K562 (cell line): ENCODE results near the gene CHCHD1. TPM values are rescaled to one million over a fixed set of nuclear protein-coding genes. Genes with fewer than 3 reads are reported as not detected.
A peak's percentile ranks its signal among the peaks of the same experiment; 100 is the strongest.

Experiments
- ATAC-seq: fragments of 200-7000 bp; cut with Tn5 transposase; 3 replicates; pipeline ENCODE4 v1.9.1; 2020; ENCODE audit warnings: moderate library complexity
- BruUV-seq: library from RNA; stranded (reverse); fragments of 400-500 nt; replicated peaks from 2 replicates; lab custom pipeline; 2021; lab: Mats Ljungman, UMichigan
- CTCF ChIA-PET: fragments of 300-600 bp; formaldehyde crosslinking; extraction: SDS; loops from one replicate; lab custom pipeline; 2021; ENCODE audit warnings: low intra/inter-chr PET ratio; lab: Yijun Ruan, JAX
- POLR2A ChIA-PET: fragments of 300-600, 350-650 bp; sonication (Branson Sonifier 250); formaldehyde crosslinking; extraction: SDS; loops from one replicate; lab custom pipeline; 2021; ENCODE audit warnings: antibody characterized with exemption, inconsistent platforms; lab: Yijun Ruan, JAX
- DNase-seq, 4 experiments: peaks; one replicate each; pipeline versions ENCODE4 v3.0.0 to v3.0.0-alpha.2; 2011 to 2018; ENCODE audit warnings: low spot score in 3 of 4, mixed read lengths in 3 of 4; ENCODE audit errors: extremely low read depth in 1 of 4
- FAIRE-seq: peaks from 2 replicates; lab custom pipeline; 2011; peaks lifted over from hg19 to GRCh38; lab: Jason Lieb, UNC
- H2AFZ ChIP-seq: 2 replicates; pipeline ENCODE4 v1.6.0; 2011; ENCODE audit warnings: low read depth, low read length, control low read depth, inconsistent platforms
- H3K27ac ChIP-seq: fragments of 200-600 bp; 3 replicates; pipeline ENCODE4 v1.8.0; 2011; ENCODE audit warnings: low read depth, mild to moderate bottlenecking, control low read depth, inconsistent platforms, low read length, moderate library complexity, mixed read lengths; ENCODE audit errors: extremely low read depth
- H3K27me3 ChIP-seq, 2 experiments: fragments of 300-600 bp in 1 of 2; 2 replicates in 1 of 2; 3 replicates in 1 of 2; pipeline versions ENCODE4 v1.6.0 to v1.8.0; 2011; ENCODE audit warnings: inconsistent platforms in 2 of 2, low read length in 2 of 2, mild to moderate bottlenecking in 1 of 2, mixed read lengths in 1 of 2, moderate library complexity in 1 of 2; ENCODE audit not compliant: control insufficient read depth in 2 of 2, insufficient read depth in 2 of 2
- H3K36me3 ChIP-seq: fragments of 300-600 bp; 3 replicates; pipeline ENCODE4 v1.8.0; 2011; ENCODE audit warnings: mild to moderate bottlenecking, low read length, inconsistent platforms; ENCODE audit not compliant: control insufficient read depth, insufficient read depth
- H3K4me1 ChIP-seq, 2 experiments: fragments of 200-600 bp in 1 of 2; replicated peaks in 1 of 2; 2 replicates in 1 of 2; 3 replicates in 1 of 2; pipeline versions ENCODE4 v1.5.1 to v1.8.0; 2011; ENCODE audit warnings: inconsistent platforms in 2 of 2, low read length in 2 of 2, mild to moderate bottlenecking in 1 of 2, mixed read lengths in 1 of 2, moderate library complexity in 1 of 2; ENCODE audit not compliant: control insufficient read depth in 2 of 2, insufficient read depth in 2 of 2
- H3K4me2 ChIP-seq: 2 replicates; pipeline ENCODE4 v1.6.1; 2011; ENCODE audit warnings: low read length, control low read depth, inconsistent platforms, mixed read lengths; ENCODE audit not compliant: insufficient read depth
- H3K4me3 ChIP-seq: fragments of 200-600 bp; sonication (generic), shearing (Covaris generic); 2 replicates; pipeline ENCODE4 v1.5.1; 2016; ENCODE audit warnings: control low read depth, inconsistent platforms
- H3K79me2 ChIP-seq: fragments of 200-600 bp; 3 replicates; pipeline ENCODE4 v1.8.0; 2011; ENCODE audit warnings: low read length, inconsistent platforms; ENCODE audit not compliant: control insufficient read depth, insufficient read depth
- H3K9ac ChIP-seq, 2 experiments: 2 replicates each; pipeline versions ENCODE4 v1.6.0 to v1.6.1; 2011; ENCODE audit warnings: low read depth in 2 of 2, low read length in 2 of 2, control low read depth in 1 of 2, inconsistent platforms in 1 of 2, mild to moderate bottlenecking in 1 of 2, mixed read lengths in 1 of 2; ENCODE audit not compliant: insufficient read depth in 1 of 2
- H3K9me1 ChIP-seq: one replicate; pipeline ENCODE4 v1.6.0; 2011; ENCODE audit warnings: inconsistent platforms, mild to moderate bottlenecking, low read length, moderate library complexity; ENCODE audit not compliant: control insufficient read depth, insufficient read depth
- H3K9me3 ChIP-seq: replicated peaks from 2 replicates; pipeline ENCODE4 v1.5.1; 2011; ENCODE audit warnings: low read depth, low read length, inconsistent platforms; ENCODE audit not compliant: control insufficient read depth, insufficient read depth
- H4K20me1 ChIP-seq: replicated peaks from 2 replicates; pipeline ENCODE4 v1.6.1; 2011; ENCODE audit warnings: low read length, inconsistent platforms, mixed read lengths; ENCODE audit not compliant: control insufficient read depth, insufficient read depth
- ARID2 ChIP-seq: fragments of 450-650 bp; IDR thresholded peaks from 2 replicates; pipeline ENCODE4 v1.6.1; 2017; ENCODE audit warnings: antibody characterized with exemption, mild to moderate bottlenecking
- CBX3 ChIP-seq, 2 experiments: IDR thresholded peaks; 1 replicate in 1 of 2; 2 replicates in 1 of 2; pipeline ENCODE4 v1.6.1; 2012; ENCODE audit warnings: inconsistent platforms in 2 of 2, low read length in 2 of 2, borderline replicate concordance in 1 of 2, control low read depth in 1 of 2
- POLR2G ChIP-seq: fragments of 200-400 bp; formaldehyde crosslinking; IDR thresholded peaks from 2 replicates; pipeline ENCODE4 v1.6.1; 2017; ENCODE audit warnings: low read depth, mild to moderate bottlenecking, antibody characterized with exemption, low read length, moderate library complexity
- RBM22 ChIP-seq: fragments of 200-400 bp; formaldehyde crosslinking; IDR thresholded peaks from 2 replicates; pipeline ENCODE4 v1.6.1; 2018; ENCODE audit warnings: low read length, low read depth; ENCODE audit not compliant: poor library complexity, severe bottlenecking
- SIX5 ChIP-seq, 2 experiments: IDR thresholded peaks; 2 replicates each; pipeline ENCODE4 v1.6.1; 2011; ENCODE audit warnings: low read length in 2 of 2, borderline replicate concordance in 1 of 2, low read depth in 1 of 2, mild to moderate bottlenecking in 1 of 2, moderate library complexity in 1 of 2; ENCODE audit not compliant: insufficient read depth in 1 of 2
- ZNF584 ChIP-seq: fragments of 200-800 bp; sonication (Bioruptor generic); IDR thresholded peaks from 2 replicates; pipeline ENCODE4 v1.6.1; 2016; ENCODE audit warnings: low read depth, mild to moderate bottlenecking, missing genetic modification characterization, missing compliant biosample characterization
- ZNF695 ChIP-seq: fragments of 450-650 bp; formaldehyde crosslinking; IDR thresholded peaks from 2 replicates; pipeline ENCODE4 v1.4.0; 2020; ENCODE audit warnings: mild to moderate bottlenecking, moderate library complexity
- WGBS: fragments of 100-300 bp; shearing (Covaris generic); methylation state at CpG from one replicate; pipeline ENCODE4 v1.1.6; 2016; ENCODE audit warnings: low coverage, mixed read lengths; ENCODE audit not compliant: insufficient coverage; ENCODE audit errors: missing lambda C conversion rate; 5-methylcytosine and 5-hydroxymethylcytosine counted together
- in situ Hi-C: fragments of 300-500 bp; cut with MboI; formaldehyde crosslinking; loops from 4 replicates; pipeline ENCODE4 v1.15.0; 2018; ENCODE audit warnings: inconsistent platforms, mixed read lengths
- intact Hi-C: fragments of 100-400 bp; cut with micrococcal nuclease; formaldehyde crosslinking; loops from 2 replicates; pipeline ENCODE4 v1.14.2; 2022
- polyA plus RNA-seq, 8 experiments: library from polyadenylated mRNA; depleted of rRNA in 4 of 8; stranded (reverse) in 5 of 8; unstranded in 3 of 8; fragments of >200 nt; fragmentation: Nextera tagmentation in 2 of 8; fragmentation: Illumina TruSeq in 1 of 8; extraction: Ambion mirVana in 2 of 8; extraction: Trizol in 1 of 8; gene quantifications; 2 replicates each; pipeline versions ENCODE4 v1.2.1 to v1.2.3, GENCODE V29; 2011 to 2014; ENCODE audit warnings: inconsistent platforms in 1 of 8, missing spikeins in 1 of 8
- total RNA-seq, 7 experiments: library from RNA; depleted of rRNA in 6 of 7; stranded (reverse); fragments of >200 nt in 6 of 7; fragmentation: Illumina TruSeq in 2 of 7; extraction: Trizol in 2 of 7; gene quantifications; 2 replicates each; pipeline versions ENCODE4 v1.2.1 to v1.2.3, GENCODE V29; 2011 to 2021; ENCODE audit warnings: low replicate concordance in 1 of 7
- TF ChIP-seq, protein P1 (sequence below): fragments of 250-450 bp; sonication (Bioruptor Pico); IDR thresholded peaks from 2 replicates; pipeline ENCODE4 v1.9.0; 2021; ENCODE audit warnings: mild to moderate bottlenecking, inconsistent platforms
- TF ChIP-seq, protein P2 (sequence below): fragments of 250-450 bp; sonication (Bioruptor Pico); IDR thresholded peaks from 2 replicates; pipeline ENCODE4 v1.8.0; 2022; ENCODE audit warnings: moderate library complexity, mild to moderate bottlenecking, inconsistent platforms

CHCHD1 gene
- total and polyA plus RNA-seq, 9 of the 15 experiments (the other 6 are each of a cell fraction or from before 2014, with no cell fraction given) = 52.9 to 126 (median 83.4) TPM

DNA sequence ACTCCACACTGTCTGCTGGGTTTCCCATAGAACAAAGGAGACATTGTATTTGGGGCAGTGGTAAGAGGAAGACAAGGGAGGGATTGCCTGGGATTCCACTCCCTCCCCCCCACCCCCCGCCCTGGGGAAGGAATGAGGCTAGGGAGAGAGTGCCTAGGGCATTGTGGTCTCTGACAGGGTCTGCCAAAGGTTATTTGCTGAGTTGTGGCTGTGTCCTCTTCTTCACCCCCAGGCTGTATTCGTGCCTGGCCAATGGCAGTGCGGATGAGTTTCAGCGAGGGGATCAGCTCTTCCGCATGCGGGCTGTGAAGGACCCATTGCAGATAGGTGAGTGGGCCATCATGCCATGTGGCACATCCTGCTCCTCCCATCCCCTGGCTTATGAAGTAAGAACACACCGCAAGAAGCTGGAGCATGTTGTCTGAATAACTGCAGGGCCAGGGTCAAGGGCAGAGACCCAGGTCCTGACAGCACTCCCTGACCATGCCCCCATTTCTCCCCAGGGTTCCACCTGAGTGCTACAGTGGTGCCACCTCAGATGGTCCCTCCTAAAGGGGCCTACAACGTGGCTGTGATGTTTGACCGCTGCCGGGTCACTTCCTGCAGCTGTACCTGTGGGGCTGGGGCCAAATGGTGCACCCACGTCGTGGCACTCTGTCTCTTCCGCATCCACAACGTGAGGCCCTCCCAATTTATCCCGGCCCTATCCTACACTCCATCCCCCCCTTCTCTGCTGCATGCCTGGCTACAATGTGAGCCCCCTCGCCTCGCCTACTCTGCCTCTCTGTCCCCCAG, 7.2 kb downstream of the CHCHD1 start:
- H3K9me3 ChIP-seq = no peaks in the 10 kb centered on the region
- no peak for TF ChIP-seq RBM22
- 0 out of 2 replicates have a peak, but pooled peaks have one; percentile 21 for TF ChIP-seq POLR2G
- in situ Hi-C loops (no loop called here), intact Hi-C loops (loop anchor here (10.0 kb wide), 1 partner anchor 316 kb away; no protein-coding TSS in a partner anchor)
- H3K4me1 ChIP-seq = peaks cover 4 to 20% of the 10 kb centered on the region in 2 experiments; a peak in 3 of 5 replicates
- H2AFZ ChIP-seq = no peak overlapping the region
- FAIRE-seq (no peak), DNase-seq (no peak), ATAC-seq (no peak)
- ChIA-PET POLR2A (interaction anchor here (0.6 to 6.7 kb wide), 7 partner anchors 8 to 771 kb away, joined by 3 to 61 read pairs (median 3); a partner anchor contains a TSS), CTCF (no interaction called here)
- H3K79me2 ChIP-seq = peaks cover 24% of the 10 kb centered on the region
- H3K36me3 ChIP-seq = peaks cover 52% of the 10 kb centered on the region; the same call in 2 of the 3 replicates
- no peak overlapping the region for H3K4me3 ChIP-seq
- H3K27me3 ChIP-seq = no peaks in the 10 kb centered on the region
- H3K4me2 ChIP-seq = no peak overlapping the region
- BruUV-seq = no TSS peak
- WGBS = 81% methylated on average over 13 of the region's 17 CpGs
- H3K27ac ChIP-seq = no peak overlapping the region
- peak overlapping the region in 1 of 2 experiments; percentile 62; a peak in 2 of 4 replicates for H3K9ac ChIP-seq
- no peaks in the 10 kb centered on the region for H3K9me1 ChIP-seq
- H4K20me1 ChIP-seq = no peaks in the 10 kb centered on the region; the same call in 1 of the 2 replicates

DNA sequence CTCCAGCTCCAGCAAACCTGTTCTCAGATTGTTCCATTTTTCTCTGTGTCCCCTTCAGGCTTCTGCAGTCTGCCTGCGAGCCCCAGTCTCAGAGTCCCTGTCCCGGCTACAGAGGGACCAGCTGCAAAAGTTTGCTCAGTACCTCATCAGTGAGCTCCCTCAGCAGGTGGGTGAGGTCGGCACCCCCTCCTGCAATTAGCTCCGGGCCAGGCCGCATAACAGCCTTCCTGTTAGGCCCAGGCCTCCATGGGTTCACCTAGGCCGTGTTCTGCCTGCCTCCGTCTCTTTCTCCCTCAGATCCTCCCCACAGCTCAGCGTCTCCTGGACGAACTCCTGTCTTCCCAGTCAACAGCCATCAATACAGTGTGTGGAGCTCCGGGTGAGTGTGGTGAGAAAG, 7.8 kb downstream of the CHCHD1 start:
- CTCF ChIA-PET = no interaction called here
- Histone ChIP-seq H3K9me1 (no peaks in the 10 kb centered on the region), H3K4me2 (no peak overlapping the region), H3K27me3 (no peaks in the 10 kb centered on the region), H4K20me1 (no peaks in the 10 kb centered on the region; the same call in 1 of the 2 replicates), H3K4me1 (peaks cover 4 to 15% of the 10 kb centered on the region in 2 experiments; a peak in 3 of 5 replicates), H2AFZ (no peak overlapping the region), H3K27ac (no peak overlapping the region), H3K9me3 (no peaks in the 10 kb centered on the region), H3K4me3 (no peak overlapping the region), H3K79me2 (peaks cover 18% of the 10 kb centered on the region), H3K36me3 (peaks cover 58% of the 10 kb centered on the region; the same call in 2 of the 3 replicates), H3K9ac (peak overlapping the region in 1 of 2 experiments; percentile 23; a peak in 1 of 4 replicates)
- no peak for ATAC-seq
- intact Hi-C loops = loop anchor here (10.0 kb wide), 1 partner anchor 315 kb away; no protein-coding TSS in a partner anchor
- BruUV-seq = no TSS peak
- DNase-seq = no peak
- in situ Hi-C loops = no loop called here
- FAIRE-seq = no peak
- POLR2A ChIA-PET = interaction anchor here (0.7 to 1.1 kb wide), 3 partner anchors 11 to 14 kb away, joined by 3 read pairs; no protein-coding TSS in a partner anchor
- 83% methylated on average over 10 of the region's 10 CpGs for WGBS
- TF ChIP-seq CBX3 (IDR thresholded peaks at IDR 0.05; ENCODE audit: borderline replicate concordance in 1 of 2, low read length in 2 of 2) = no peak
- TF ChIP-seq, protein P1, sequence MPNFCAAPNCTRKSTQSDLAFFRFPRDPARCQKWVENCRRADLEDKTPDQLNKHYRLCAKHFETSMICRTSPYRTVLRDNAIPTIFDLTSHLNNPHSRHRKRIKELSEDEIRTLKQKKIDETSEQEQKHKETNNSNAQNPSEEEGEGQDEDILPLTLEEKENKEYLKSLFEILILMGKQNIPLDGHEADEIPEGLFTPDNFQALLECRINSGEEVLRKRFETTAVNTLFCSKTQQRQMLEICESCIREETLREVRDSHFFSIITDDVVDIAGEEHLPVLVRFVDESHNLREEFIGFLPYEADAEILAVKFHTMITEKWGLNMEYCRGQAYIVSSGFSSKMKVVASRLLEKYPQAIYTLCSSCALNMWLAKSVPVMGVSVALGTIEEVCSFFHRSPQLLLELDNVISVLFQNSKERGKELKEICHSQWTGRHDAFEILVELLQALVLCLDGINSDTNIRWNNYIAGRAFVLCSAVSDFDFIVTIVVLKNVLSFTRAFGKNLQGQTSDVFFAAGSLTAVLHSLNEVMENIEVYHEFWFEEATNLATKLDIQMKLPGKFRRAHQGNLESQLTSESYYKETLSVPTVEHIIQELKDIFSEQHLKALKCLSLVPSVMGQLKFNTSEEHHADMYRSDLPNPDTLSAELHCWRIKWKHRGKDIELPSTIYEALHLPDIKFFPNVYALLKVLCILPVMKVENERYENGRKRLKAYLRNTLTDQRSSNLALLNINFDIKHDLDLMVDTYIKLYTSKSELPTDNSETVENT (CRISPR knock-in tag) = no peak
- no peak for TF ChIP-seq ZNF584
- no peak for TF ChIP-seq SIX5 (IDR thresholded peaks at IDR 0.05; ENCODE audit: borderline replicate concordance in 1 of 2, insufficient read depth in 1 of 2, low read depth in 1 of 2, low read length in 2 of 2)
- no peak for TF ChIP-seq ZNF695 (CRISPR knock-in tag)
- TF ChIP-seq ARID2 = no peak
- TF ChIP-seq, protein P2, sequence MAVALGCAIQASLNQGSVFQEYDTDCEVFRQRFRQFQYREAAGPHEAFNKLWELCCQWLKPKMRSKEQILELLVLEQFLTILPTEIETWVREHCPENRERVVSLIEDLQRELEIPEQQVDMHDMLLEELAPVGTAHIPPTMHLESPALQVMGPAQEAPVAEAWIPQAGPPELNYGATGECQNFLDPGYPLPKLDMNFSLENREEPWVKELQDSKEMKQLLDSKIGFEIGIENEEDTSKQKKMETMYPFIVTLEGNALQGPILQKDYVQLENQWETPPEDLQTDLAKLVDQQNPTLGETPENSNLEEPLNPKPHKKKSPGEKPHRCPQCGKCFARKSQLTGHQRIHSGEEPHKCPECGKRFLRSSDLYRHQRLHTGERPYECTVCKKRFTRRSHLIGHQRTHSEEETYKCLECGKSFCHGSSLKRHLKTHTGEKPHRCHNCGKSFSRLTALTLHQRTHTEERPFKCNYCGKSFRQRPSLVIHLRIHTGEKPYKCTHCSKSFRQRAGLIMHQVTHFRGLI = no peak
